ENCODE results near the gene CHCHD10.

GRCh38 chr22:23760056-23760455, 7.7 kb downstream of the CHCHD10 start:
- TF ChIP-seq EZH2phosphoT487 (IDR thresholded peaks at IDR 0.05; ENCODE audit: borderline replicate concordance, low read length) (no peak), CTCF (IDR thresholded peaks at IDR 0.05; ENCODE audit: low read depth, low read length, poor library complexity, severe bottlenecking) (no peak)

All from DOHH2 (cell line).